Neural cell (in vitro differentiated cells): Measurements from ENCODE around the gene FAM76A. TPM values are rescaled to one million over a fixed set of nuclear protein-coding genes. Genes with fewer than 3 reads are reported as not detected.

ENCODE experiments used
- H2AFZ ChIP-seq: fragments of 200-600, 300-800 bp; sonication (generic), shearing (Covaris generic); 2 replicates; pipeline ENCODE4 v1.6.0; 2014; ENCODE audit warnings: low read depth, mild to moderate bottlenecking, antibody characterized with exemption, low read length, moderate library complexity
- H3F3A ChIP-seq: fragments of 200-600 bp; shearing (Covaris generic); 2 replicates; pipeline ENCODE4 v1.6.1; 2016; ENCODE audit warnings: mild to moderate bottlenecking, moderate library complexity, mixed read lengths, antibody characterized with exemption, low read length; ENCODE audit not compliant: insufficient read depth, poor library complexity, severe bottlenecking
- H3K27ac ChIP-seq: fragments of 200-600, 300-800 bp; sonication (generic), shearing (Covaris generic); 2 replicates; pipeline ENCODE4 v1.5.1; 2014; ENCODE audit warnings: mild to moderate bottlenecking, low read length, moderate library complexity
- H3K27me3 ChIP-seq: fragments of 300-800, 200-600 bp; sonication (generic), shearing (Covaris generic); 2 replicates; pipeline ENCODE4 v1.6.0; 2014; ENCODE audit warnings: mild to moderate bottlenecking, low read depth, low read length, moderate library complexity; ENCODE audit not compliant: insufficient read depth
- H3K36me3 ChIP-seq: fragments of 300-800, 200-600 bp; sonication (generic), shearing (Covaris generic); 2 replicates; pipeline ENCODE4 v1.5.1; 2014; ENCODE audit warnings: mild to moderate bottlenecking, antibody characterized with exemption, low read length, moderate library complexity; ENCODE audit not compliant: insufficient read depth
- H3K4me2 ChIP-seq: fragments of 300-800, 200-600 bp; sonication (generic), shearing (Covaris generic); 2 replicates; pipeline ENCODE4 v1.6.0; 2014; ENCODE audit warnings: mild to moderate bottlenecking, low read length
- H3K4me3 ChIP-seq: fragments of 300-800, 200-600 bp; sonication (generic), shearing (Covaris generic); 2 replicates; pipeline ENCODE4 v1.5.1; 2014; ENCODE audit warnings: mild to moderate bottlenecking, low read length, moderate library complexity
- H3K79me2 ChIP-seq: fragments of 200-600 bp; shearing (Covaris generic); replicated peaks from 2 replicates; pipeline ENCODE4 v1.6.0; 2014; ENCODE audit warnings: mild to moderate bottlenecking, low read length, moderate library complexity; ENCODE audit not compliant: insufficient read depth
- H3K9ac ChIP-seq: fragments of 300-800, 200-600 bp; sonication (generic), shearing (Covaris generic); 2 replicates; pipeline ENCODE4 v1.6.1; 2016; ENCODE audit warnings: mild to moderate bottlenecking, low read length, mixed read lengths
- H3K9me2 ChIP-seq: fragments of 200-600 bp; shearing (Covaris generic); 2 replicates; pipeline ENCODE4 v1.6.1; 2016; ENCODE audit warnings: mild to moderate bottlenecking, low read length, mixed read lengths; ENCODE audit not compliant: insufficient read depth
- H3K9me3 ChIP-seq: fragments of 200-600, 300-800 bp; sonication (generic), shearing (Covaris generic); 2 replicates; pipeline ENCODE4 v1.6.1; 2016; ENCODE audit warnings: mild to moderate bottlenecking, mixed run types, low read length, moderate library complexity, mixed read lengths
- H4K20me1 ChIP-seq: fragments of 200-600 bp; shearing (Covaris generic); 2 replicates; pipeline ENCODE4 v1.6.1; 2016; ENCODE audit warnings: mild to moderate bottlenecking, mixed run types; ENCODE audit not compliant: insufficient read depth
- EP300 ChIP-seq: fragments of 450-650 bp; conservative IDR thresholded peaks from 2 replicates; pipeline ENCODE4 v1.6.1; 2014; ENCODE audit warnings: antibody characterized with exemption, mild to moderate bottlenecking, moderate library complexity; ENCODE audit not compliant: poor library complexity, severe bottlenecking
- EZH2 ChIP-seq: fragments of 200-600, 300-800 bp; shearing (Covaris generic), sonication (generic); IDR thresholded peaks from 2 replicates; pipeline ENCODE4 v1.6.1; 2014; ENCODE audit warnings: antibody characterized with exemption, low read length, borderline replicate concordance, mild to moderate bottlenecking; ENCODE audit not compliant: insufficient read depth, poor library complexity, severe bottlenecking
- MXI1 ChIP-seq: fragments of 450-650 bp; conservative IDR thresholded peaks from 2 replicates; pipeline ENCODE4 v1.6.1; 2014; ENCODE audit warnings: antibody characterized with exemption, mild to moderate bottlenecking; ENCODE audit not compliant: poor library complexity, severe bottlenecking
- POLR2AphosphoS5 ChIP-seq: IDR thresholded peaks from 2 replicates; pipeline ENCODE4 v1.6.1; 2012
- RAD21 ChIP-seq: fragments of 450-650 bp; conservative IDR thresholded peaks from 2 replicates; pipeline ENCODE4 v1.6.1; 2014; ENCODE audit warnings: antibody characterized with exemption, mild to moderate bottlenecking, moderate library complexity
- REST ChIP-seq: IDR thresholded peaks from 2 replicates; pipeline ENCODE4 v1.6.1; 2012; ENCODE audit warnings: borderline replicate concordance
- SMC3 ChIP-seq: fragments of 450-650 bp; conservative IDR thresholded peaks from 2 replicates; pipeline ENCODE4 v1.6.1; 2014; ENCODE audit warnings: antibody characterized with exemption, mild to moderate bottlenecking, moderate library complexity; ENCODE audit not compliant: poor library complexity
- TAF1 ChIP-seq: IDR thresholded peaks from 2 replicates; pipeline ENCODE4 v1.6.1; 2012; ENCODE audit warnings: low read depth
- polyA plus RNA-seq: library from polyadenylated mRNA; depleted of rRNA; stranded (reverse); fragments of >200 nt; gene quantifications from 2 replicates; pipeline ENCODE4 v1.2.3, GENCODE V29; 2014
- TF ChIP-seq, protein P1 (sequence below): fragments of 450-650 bp; IDR thresholded peaks from 2 replicates; pipeline ENCODE4 v1.5.1; 2014; ENCODE audit warnings: antibody characterized with exemption, mild to moderate bottlenecking, moderate library complexity; ENCODE audit not compliant: poor library complexity, severe bottlenecking

The FAM76A gene
- polyA plus RNA-seq, 1 donor from 2014 or later, result 14.5 TPM

GRCh38 chr1:27713869-27714513 is 11.8 kb upstream of the FAM76A start:
- no peaks in the 10 kb centered on the region for H3K9me2 ChIP-seq
- no peaks in the 10 kb centered on the region for H3K27me3 ChIP-seq
- no peak overlapping the region for H3K4me3 ChIP-seq
- H2AFZ ChIP-seq, result no peak overlapping the region
- no peak overlapping the region for H3K27ac ChIP-seq
- no peaks in the 10 kb centered on the region for H3K36me3 ChIP-seq
- H3F3A ChIP-seq, result no peaks in the 10 kb centered on the region
- H4K20me1 ChIP-seq, result no peaks in the 10 kb centered on the region
- no peak overlapping the region for H3K4me2 ChIP-seq
- H3K9ac ChIP-seq, result no peak overlapping the region
- no peak for TF ChIP-seq SMC3
- TF ChIP-seq, protein P1, sequence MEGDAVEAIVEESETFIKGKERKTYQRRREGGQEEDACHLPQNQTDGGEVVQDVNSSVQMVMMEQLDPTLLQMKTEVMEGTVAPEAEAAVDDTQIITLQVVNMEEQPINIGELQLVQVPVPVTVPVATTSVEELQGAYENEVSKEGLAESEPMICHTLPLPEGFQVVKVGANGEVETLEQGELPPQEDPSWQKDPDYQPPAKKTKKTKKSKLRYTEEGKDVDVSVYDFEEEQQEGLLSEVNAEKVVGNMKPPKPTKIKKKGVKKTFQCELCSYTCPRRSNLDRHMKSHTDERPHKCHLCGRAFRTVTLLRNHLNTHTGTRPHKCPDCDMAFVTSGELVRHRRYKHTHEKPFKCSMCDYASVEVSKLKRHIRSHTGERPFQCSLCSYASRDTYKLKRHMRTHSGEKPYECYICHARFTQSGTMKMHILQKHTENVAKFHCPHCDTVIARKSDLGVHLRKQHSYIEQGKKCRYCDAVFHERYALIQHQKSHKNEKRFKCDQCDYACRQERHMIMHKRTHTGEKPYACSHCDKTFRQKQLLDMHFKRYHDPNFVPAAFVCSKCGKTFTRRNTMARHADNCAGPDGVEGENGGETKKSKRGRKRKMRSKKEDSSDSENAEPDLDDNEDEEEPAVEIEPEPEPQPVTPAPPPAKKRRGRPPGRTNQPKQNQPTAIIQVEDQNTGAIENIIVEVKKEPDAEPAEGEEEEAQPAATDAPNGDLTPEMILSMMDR, result no peak
- H3K79me2 ChIP-seq, result no peaks in the 10 kb centered on the region
- no peaks in the 10 kb centered on the region for H3K9me3 ChIP-seq

DNA sequence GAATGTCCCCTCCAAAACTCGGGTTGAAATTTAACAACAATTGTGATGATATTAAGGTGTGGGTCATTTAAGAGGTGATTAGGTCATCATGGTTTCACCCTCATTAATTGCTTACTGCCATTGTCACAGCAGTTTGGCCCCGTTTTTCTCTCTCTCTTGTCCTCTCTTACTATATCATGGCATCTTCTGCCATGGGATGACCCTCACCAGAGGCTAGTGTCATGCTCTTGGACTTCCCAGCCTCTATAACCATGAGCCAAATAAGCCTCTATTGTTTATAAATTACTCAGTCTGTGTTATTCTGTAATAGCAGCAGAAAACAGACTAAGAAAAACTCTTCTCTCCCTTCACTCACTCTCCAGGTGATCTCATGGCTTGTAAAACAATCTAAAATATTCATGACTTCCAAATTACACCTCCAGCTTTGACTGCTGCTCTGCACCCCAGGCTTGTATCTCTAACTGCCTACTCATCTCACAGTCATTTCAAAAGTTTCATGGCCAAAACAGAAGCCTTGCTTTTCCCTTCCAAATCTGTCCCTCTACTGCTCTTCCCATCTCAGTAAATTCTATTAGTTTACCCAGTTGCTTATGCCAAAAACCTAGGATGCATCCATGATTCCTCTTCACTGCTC is 9.4 kb upstream of the FAM76A start:
- Histone ChIP-seq H3K27ac (no peak overlapping the region), H3K4me3 (no peak overlapping the region), H3K9ac (no peak overlapping the region), H3K79me2 (no peaks in the 10 kb centered on the region), H3F3A (no peaks in the 10 kb centered on the region), H3K9me2 (no peaks in the 10 kb centered on the region), H3K4me2 (no peak overlapping the region), H3K9me3 (no peaks in the 10 kb centered on the region), H2AFZ (no peak overlapping the region), H3K36me3 (no peaks in the 10 kb centered on the region), H4K20me1 (no peaks in the 10 kb centered on the region), H3K27me3 (no peaks in the 10 kb centered on the region)
- TF ChIP-seq RAD21 (no peak), SMC3 (no peak), EZH2 (no peak), MXI1 (no peak), EP300 (no peak), POLR2AphosphoS5 (no peak), REST (no peak), TAF1 (no peak)
- TF ChIP-seq, protein P1, result no peak
